ENCODE results near the gene BLVRB. TPM values are rescaled to one million over a fixed set of nuclear protein-coding genes. Genes with fewer than 3 reads are reported as not detected.
"Not testable (repeated sequence)": the region's sequence is repeated elsewhere in the genome, so short reads cannot be mapped to it uniquely, and the experiment has no call there.

Gene BLVRB
- total RNA-seq, 1 donor from 2014 or later: 3.1 TPM

DNA sequence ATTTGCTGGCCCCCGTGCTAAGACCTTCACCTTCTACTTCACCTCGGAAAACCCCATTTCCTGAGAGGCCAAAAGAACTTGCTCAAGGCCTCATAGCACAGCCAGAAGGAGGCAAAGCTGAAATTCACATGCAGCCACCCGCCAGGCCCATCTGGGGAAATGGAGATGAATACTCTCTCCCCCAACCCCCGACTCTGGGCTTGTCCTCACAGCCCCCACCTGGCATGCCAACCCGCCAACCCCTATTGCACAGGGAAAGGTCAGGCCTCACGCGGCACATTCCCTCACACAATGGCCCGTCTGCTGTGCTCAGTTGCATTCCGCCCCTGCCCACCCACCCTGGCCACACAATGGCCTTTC is 55.5 kb downstream of the BLVRB start:
- Mint-ChIP-seq H3K9me3 (no peaks in the 10 kb centered on the region), H3K27me3 (ENCODE audit: low read depth) (no peaks in the 10 kb centered on the region), H3K27ac (ENCODE audit: unreplicated experiment) (no peak overlapping the region), H3K36me3 (ENCODE audit: low read depth) (no peaks in the 10 kb centered on the region), H3K4me1 (peaks cover 13% of the 10 kb centered on the region), H3K4me3 (no peak overlapping the region)
- TF ChIP-seq, protein P1, sequence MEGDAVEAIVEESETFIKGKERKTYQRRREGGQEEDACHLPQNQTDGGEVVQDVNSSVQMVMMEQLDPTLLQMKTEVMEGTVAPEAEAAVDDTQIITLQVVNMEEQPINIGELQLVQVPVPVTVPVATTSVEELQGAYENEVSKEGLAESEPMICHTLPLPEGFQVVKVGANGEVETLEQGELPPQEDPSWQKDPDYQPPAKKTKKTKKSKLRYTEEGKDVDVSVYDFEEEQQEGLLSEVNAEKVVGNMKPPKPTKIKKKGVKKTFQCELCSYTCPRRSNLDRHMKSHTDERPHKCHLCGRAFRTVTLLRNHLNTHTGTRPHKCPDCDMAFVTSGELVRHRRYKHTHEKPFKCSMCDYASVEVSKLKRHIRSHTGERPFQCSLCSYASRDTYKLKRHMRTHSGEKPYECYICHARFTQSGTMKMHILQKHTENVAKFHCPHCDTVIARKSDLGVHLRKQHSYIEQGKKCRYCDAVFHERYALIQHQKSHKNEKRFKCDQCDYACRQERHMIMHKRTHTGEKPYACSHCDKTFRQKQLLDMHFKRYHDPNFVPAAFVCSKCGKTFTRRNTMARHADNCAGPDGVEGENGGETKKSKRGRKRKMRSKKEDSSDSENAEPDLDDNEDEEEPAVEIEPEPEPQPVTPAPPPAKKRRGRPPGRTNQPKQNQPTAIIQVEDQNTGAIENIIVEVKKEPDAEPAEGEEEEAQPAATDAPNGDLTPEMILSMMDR (conservative IDR thresholded peaks at IDR 0.05): no peak
- DNase-seq (ENCODE audit: low read depth, low spot score): no peak

DNA sequence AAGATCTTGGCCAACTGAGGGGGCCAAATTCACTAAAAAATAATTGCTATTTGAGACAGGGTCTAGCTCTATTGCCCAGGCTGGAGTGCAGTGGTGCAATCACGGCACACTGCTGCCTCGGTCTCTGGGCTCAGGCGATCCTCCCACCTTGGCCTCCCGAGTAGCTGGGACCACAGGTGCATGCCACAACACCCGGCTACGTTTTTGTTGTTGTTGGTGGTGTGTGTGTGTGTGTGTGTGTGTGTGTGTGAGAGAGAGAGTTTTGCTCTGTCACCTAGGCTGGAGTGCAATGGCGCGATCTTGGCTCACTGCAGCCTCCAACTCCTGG is 57.0 kb downstream of the BLVRB start:
- not testable (repeated sequence) for H3K4me3 Mint-ChIP-seq; H3K27me3 Mint-ChIP-seq (ENCODE audit: low read depth); DNase-seq (ENCODE audit: low read depth, low spot score); H3K27ac Mint-ChIP-seq (ENCODE audit: unreplicated experiment); H3K36me3 Mint-ChIP-seq (ENCODE audit: low read depth); H3K9me3 Mint-ChIP-seq
- peaks cover 22% of the 10 kb centered on the region for H3K4me1 Mint-ChIP-seq

DNA sequence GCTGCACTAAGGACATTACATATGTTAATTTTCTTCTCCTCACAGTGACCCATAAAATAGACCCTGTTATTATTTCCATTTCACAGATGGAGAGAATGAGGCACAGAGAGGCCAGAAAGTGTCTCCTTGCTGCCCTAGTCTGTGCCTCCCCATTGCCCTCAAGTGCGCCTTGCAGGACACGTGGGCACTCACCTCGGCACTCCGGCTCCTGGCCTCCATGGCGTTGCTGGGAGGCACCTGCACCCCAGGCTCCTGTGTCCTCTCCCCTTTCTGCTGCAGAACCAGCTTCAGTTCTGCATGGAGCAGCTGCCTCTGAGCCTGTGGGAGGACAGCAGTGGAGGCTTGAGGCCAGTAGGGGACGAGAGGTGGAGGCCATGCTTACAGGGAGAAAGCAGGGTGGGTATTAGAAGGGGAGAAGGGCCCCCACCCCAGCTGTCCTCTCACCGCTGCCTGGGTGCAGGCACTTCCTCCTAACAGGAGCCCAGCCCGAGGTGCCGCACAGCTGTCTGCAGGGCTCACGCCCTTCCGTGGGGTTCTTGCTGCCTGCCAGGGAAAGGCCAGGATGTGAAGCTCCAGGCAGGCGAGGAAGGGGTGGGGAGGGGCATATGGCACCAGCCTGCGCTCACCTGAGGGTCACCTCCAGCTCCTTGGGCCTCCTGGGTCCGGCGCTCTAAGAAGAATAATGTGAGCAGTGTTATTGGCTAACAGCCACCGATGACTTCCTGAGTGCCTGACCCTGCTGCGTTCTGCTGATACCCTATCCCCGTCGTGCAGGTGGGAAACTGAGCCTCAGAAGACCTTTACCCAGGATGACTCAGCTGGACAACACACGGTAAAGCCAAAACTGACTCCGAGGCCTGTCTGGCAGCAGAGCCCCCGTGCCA is 57.6 kb downstream of the BLVRB start:
- Mint-ChIP-seq H3K4me3 (no peak overlapping the region), H3K27ac (ENCODE audit: unreplicated experiment) (no peak overlapping the region), H3K27me3 (ENCODE audit: low read depth) (no peaks in the 10 kb centered on the region), H3K4me1 (peaks cover 27% of the 10 kb centered on the region), H3K36me3 (ENCODE audit: low read depth) (no peaks in the 10 kb centered on the region), H3K9me3 (no peaks in the 10 kb centered on the region)
- TF ChIP-seq, protein P1 (conservative IDR thresholded peaks at IDR 0.05): no peak
- no peak for DNase-seq (ENCODE audit: low read depth, low spot score)

DNA sequence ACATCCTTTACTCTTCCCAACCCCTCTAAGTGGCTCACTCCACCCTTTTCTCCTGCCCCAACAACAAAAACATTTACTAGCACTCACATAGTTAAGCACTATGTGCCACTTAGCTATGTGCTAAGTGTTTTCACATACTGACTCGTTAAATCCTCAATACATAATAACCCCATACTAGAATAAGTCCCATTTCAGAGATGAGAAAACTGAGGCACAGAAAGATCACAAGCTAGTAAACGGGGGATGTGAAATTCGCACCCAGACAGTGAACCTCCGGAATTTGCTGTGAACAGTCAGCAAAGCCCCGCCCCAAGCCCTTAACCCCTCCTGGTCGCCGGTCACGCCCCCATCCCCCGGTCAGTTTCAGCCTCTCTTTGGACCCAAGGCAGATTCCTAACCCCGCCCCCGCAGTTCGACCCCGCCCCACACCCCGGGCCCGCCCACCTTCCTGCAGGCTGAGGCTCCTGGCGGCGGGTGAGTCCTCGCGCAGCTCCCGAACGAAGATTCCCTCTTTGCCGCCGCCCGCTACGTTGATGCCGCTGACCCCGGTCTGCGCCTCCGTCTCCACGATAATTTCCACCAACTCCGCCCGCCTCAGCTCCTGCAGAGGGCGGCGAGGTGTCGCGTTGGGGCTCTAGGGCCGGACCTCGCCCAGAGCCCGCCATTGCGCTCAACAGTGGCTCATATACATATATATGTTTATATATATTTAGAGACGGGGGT is 62.1 kb downstream of the BLVRB start:
- TF ChIP-seq, protein P1 (conservative IDR thresholded peaks at IDR 0.05): peak; percentile 24
- H3K9me3 Mint-ChIP-seq: no peaks in the 10 kb centered on the region
- peak; percentile 96 for DNase-seq (ENCODE audit: low read depth, low spot score)
- no peak overlapping the region for H3K27ac Mint-ChIP-seq (ENCODE audit: unreplicated experiment)
- peak overlapping the region; percentile 93 for H3K4me3 Mint-ChIP-seq
- no peaks in the 10 kb centered on the region for H3K27me3 Mint-ChIP-seq (ENCODE audit: low read depth)
- H3K4me1 Mint-ChIP-seq: peaks cover 28% of the 10 kb centered on the region
- no peaks in the 10 kb centered on the region for H3K36me3 Mint-ChIP-seq (ENCODE audit: low read depth)

DNA sequence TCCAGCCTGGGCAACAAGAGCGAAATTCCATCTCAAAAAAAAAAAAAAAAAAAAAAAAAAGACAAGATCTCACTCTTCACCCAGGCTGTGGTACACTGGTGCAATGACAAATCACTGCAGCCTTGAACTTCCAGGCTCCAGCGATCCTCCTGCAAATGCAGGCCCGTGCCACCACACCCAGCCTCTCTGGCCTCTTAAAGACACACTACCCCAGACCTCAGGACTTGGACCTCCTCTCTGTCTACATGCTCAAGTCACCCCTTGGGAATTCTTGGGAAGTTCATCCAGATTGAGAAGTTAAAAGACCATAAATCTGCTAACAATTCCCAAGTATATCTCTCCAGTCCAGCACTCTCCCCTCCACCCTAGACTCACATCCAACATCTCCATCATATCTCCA is 65.0 kb downstream of the BLVRB start:
- TF ChIP-seq, protein P1 (conservative IDR thresholded peaks at IDR 0.05): no peak
- peaks cover 28% of the 10 kb centered on the region for H3K4me1 Mint-ChIP-seq
- no peaks in the 10 kb centered on the region for H3K9me3 Mint-ChIP-seq
- no peaks in the 10 kb centered on the region for H3K27me3 Mint-ChIP-seq (ENCODE audit: low read depth)
- H3K4me3 Mint-ChIP-seq: no peak overlapping the region
- no peaks in the 10 kb centered on the region for H3K36me3 Mint-ChIP-seq (ENCODE audit: low read depth)
- DNase-seq (ENCODE audit: low read depth, low spot score): no peak
- H3K27ac Mint-ChIP-seq (ENCODE audit: unreplicated experiment): no peak overlapping the region

Measured in neural crest cell (in vitro differentiated cells).